GM21360 (cell line): ENCODE measurements around the gene ZNF275.
"Not testable (repeated sequence)": the region's sequence is repeated elsewhere in the genome, so short reads cannot be mapped to it uniquely, and the experiment has no call there.

ENCODE experiments used
- ATAC-seq: cut with Tn5 transposase; IDR thresholded peaks from one replicate; pipeline ENCODE4 v1.9.1; 2021; ENCODE audit warnings: mild to moderate bottlenecking, moderate library complexity; ENCODE audit not compliant: unreplicated experiment

ZNF275 gene

DNA sequence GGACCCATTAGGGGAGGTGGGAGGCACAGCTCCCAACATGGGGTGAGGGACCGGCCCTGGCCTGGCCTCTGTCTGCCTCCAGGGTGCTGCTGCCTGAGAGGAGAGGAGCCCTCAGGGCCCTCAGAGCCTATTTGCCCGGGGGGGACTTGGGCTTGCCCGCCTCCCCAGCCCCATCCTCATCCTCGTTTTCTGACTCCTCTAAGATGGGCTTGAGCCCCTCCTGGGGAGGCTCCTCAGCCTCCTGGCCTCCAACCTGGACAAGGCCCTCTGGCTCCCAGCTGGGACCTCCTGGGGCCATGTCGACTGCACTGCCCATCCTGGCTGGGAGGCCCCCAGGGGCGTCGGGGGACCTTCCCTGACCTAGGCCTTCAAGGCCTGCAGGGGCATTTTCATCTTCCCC, 15.1 kb upstream of the ZNF275 start:
- no peak for ATAC-seq

DNA sequence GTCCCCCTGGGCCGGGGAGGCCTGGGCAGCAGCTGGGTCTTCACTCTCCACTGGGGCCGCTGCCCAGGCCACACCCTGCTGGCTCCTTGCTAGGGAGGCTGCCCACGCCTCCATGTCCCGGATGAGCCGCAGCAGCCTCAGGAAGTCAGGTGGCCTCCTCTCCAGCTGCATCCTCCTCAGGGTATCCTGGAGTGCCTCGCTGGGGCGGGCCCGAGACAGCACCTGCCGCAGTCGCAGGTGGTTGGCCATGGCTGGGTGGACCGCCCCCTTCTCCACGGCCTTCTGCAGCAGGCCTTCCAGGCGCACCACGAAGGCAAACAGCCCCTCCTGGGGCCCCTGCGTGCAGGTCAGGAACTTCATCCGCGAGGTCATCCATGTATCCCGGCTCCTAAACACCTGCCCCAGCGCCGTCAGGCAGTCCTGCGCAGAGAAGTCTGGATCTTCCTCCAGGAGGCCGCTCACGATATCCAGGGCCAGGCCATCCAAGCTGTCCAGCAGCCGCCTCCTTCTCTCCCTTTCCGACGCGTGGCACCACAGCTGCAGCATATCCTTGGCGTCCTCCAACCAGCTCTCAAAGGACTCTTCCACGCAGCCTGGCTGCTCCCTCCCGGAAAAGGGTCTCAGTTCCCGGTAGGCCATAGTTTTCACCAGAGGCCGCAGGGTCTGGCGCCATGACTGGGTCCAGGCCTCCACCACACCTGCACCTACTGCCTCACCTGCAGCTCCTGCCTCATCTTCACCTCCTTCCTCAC, 14.5 kb upstream of the ZNF275 start:
- ATAC-seq, result no peak

DNA sequence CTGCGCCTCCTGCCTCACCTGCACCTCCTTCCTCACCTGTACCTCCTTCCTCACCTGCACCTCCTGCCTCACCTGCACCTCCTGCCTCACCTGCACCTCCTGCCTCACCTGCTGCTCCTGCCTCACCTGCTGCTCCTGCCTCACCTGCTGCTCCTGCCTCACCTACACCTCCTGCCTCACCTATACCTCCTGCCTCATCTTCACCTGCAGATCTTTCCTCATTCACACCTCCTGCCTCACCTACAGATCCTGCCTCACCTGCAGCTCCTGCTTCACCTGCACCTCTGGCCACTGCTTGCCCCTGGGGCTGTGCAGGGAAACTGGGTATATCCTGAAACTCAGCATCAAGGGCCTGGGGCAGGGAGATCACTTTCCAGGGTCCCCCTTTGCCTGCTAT, 13.9 kb upstream of the ZNF275 start:
- ATAC-seq, result not testable (repeated sequence)

DNA sequence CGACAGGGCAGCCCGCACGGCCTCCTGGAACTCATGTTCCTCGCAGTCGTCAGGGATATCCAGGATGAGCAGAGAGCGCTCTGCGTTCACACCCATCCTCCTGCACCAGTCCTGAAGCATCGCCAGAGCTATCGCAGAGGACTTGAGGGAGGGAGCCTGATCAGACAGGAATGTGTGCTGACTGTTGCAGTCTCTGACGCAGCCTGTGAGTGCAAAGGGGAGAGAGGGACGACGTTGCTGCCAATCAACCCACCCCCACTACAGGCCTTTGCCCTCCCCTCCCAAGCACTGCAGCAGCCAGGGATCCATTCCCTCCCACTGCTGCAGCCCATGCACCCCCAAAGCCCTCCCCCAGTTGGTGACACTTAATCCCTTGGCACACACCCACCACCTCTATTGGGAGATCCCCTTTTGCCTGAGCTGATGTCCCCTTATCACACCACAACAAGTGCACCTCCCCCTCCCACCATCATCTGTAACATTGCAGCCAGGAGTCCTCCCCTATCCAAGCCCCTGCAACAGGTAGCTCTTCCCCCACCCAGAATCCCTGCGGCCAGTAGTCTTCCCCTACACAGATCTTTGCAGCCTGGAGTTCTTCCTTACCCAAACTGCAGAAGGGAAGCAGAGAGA, 13.3 kb upstream of the ZNF275 start:
- ATAC-seq, result no peak

DNA sequence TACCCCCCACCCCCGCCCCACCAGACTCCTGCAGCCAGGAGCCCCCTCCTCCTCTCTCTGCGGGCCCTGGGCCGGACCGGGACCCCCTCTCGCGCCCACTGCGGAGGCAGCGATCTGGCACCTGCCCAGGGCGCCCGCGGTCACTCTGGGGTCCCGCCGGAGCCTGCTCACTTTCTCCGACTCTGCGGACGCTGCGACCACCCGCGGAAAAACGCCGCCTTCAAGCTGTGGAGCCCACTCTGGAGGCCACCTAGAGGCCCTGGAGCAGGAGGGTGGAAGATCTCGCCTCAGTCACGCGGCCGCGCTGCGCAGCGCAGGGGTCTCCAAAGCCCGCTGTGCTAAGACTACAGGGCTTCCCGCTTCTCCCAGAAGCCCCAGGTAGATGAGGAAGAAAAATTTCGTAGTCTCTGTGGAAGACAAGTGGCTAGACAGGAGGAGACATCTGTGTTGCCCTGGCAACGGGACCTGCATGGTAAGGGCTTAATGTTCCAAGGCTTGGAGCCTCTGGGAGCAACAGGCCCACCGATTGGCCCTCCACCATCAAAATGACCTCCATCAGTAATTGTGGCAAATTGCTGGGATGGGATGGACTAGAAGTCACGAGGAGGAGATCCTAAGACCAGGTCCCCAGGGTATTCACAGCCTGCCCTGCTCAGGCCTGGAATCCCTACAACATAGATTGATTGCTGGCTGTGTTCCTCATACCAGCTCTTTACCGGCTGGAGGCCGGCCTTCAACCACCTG, 12.4 kb upstream of the ZNF275 start, which contains the start of gene PNMA6F:
Gene PNMA6F (minus strand): TSS at position 387 of the 744 bp plus-strand sequence. CDS start 1,093 bp downstream, outside the sequence.
- no peak for ATAC-seq

DNA sequence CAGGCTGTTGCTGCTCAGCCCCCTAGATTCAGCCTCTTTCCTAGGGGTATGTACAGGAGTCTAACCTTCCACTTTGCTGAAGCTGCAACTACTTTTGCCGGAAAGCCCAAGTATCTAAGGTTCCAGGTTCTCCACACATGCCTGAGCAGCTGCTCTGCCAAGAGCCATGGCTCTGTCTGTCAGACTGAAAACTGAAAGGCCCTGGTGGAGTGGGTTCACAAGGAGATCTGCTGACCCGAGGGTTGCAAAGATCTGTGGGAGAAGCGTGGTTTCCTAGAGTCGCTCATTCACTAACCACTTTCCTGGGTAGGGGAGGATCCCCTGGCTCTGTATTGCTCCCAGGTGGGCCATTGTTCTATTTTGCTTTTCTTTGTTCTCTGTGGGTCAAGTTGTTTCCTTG, 6.4 kb upstream of the ZNF275 start:
- ATAC-seq, result no peak

DNA sequence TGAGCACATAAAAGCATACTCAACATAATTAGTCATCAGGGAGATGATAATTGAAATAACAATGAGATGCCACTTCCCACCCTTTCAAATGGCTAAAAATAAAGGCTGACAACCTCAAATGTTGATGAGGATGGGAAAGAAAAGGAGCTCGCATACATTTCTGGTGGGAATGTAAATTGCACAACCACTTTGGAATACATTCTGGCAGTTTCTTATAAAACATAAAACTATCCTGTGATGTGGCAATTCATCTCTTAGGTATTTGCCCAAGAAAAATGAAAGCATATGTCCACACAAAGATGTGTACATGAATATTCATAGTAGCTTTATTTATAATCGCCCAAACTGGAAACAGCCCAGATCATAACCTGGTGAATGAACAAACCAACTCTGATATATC, 687 bp upstream of the ZNF275 start:
- no peak for ATAC-seq

DNA sequence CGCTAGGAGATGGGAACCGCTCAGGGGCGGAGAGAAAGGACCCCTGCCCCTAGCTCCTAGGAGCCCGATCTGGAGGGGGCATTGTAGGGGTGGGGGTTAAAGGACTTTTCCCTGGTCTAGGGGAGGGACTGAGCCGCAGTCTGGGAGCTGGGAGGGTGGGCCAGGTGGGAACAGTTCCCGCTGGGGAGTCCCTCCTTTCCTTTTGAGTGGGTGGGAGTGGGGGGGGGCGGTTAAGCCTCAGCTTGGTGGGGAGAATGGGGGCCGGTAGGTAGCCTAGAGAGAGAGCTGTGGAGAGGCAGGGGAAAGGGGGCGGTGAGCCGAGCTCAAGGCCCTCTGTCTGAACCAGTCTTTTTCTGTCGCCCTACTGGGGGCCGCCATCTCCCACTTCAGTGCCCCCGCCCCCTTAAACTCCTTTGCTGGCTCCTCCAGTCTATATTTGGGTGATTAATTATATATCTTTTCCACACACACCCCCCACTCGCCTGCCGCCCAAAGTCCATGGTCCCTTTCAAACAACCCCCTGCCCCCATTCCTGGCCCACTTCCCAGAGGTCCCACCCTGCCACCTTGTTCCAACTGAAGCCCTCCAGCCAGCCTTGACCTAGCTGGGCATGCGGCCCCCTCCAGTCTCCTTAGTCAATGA, 822 bp downstream of the ZNF275 start:
- no peak for ATAC-seq

DNA sequence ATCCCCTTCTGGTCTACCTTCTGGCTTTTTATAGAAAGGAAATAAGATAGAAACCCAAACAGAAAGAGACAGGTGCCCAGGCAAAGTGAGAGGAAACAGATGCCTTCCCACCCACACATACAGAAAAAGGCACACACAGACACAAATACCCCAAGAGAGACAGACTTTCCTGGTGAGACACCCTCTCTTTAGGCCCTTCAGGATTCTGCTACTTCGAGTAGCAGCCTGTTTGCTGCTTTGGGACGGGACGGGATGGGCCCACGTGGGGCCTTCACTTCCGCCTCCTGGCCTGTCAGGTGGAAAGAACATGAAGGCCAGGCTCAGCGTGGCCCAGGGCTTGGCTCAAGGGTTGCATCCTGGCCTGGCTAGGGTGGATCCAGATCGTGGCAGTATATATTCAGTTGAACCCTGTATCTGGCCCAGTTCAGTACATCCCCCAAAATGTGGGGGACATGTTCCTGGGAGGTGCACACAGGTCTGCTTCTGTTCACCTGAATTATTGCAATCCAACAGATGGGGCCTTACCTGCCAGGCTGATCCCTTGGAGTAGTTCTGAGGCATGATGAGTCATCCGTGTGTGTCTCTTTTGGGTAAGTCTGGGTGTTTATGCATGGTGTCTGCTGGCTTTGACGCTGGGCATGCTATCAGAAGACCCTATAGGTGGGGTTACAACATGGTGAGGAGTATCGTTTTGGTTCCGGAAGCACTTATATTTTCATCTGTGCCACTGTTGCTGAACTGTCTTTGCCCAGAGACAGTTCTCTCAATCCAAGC, 2.4 kb downstream of the ZNF275 start:
- ATAC-seq, result peak; percentile 42

DNA sequence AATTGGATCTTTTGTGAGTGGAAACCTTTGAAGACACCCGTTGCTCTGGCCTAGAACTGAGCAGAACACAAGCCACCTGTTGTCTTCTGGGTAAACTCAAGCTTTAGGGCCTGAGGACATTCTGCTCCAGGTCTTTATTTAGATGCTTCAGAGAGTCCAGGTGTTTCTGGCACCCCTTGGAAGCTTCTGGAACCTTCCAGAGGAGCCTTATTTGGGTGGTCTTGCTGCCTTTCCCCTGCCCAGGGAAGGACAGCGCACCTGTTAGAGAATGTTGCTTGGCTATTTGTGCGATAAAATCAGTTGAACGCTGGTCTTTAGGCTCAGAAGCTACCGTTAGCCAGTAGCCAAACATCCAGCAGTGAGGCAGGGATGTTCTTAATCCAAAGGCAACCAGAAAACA, 3.0 kb downstream of the ZNF275 start:
- ATAC-seq, result no peak

DNA sequence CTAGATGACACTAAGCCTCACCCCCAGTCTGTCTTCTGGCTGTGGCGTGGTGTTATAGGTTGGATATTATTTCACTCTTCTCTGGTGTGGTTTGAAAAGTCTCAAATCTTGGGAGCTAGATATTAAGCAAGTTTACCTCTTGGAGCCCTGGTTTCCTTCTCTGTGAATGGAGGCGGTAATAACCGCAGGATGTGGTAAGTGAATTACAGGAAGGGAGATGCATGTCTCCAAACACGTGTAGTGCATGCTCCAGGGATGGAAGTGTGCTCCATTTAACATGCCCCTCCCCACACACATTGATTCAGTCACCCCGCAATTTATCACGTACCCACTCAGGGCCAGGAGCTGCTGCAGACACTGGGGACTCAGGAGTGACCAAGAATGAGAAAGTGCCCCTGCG, 4.9 kb downstream of the ZNF275 start:
- ATAC-seq, result no peak

DNA sequence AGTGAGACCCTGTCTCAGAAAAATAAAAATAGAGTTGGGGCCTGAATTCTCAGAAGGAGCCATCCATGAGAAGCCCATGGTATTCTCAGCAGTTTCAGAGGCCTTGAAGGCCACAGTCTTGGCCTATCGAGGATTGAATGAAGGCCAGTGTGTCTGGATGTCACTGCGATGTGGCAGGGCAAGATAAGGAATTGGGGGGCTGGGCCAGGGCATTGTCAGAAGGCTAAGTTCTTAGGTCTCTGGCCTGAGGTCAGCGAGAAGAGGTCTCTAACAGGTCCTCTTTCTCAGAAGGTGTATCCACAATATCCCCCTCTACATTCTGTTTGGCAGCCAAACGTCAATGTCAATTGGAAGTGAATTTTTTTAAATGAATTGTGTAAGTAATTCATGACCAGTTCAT, 5.7 kb downstream of the ZNF275 start:
- no peak for ATAC-seq

DNA sequence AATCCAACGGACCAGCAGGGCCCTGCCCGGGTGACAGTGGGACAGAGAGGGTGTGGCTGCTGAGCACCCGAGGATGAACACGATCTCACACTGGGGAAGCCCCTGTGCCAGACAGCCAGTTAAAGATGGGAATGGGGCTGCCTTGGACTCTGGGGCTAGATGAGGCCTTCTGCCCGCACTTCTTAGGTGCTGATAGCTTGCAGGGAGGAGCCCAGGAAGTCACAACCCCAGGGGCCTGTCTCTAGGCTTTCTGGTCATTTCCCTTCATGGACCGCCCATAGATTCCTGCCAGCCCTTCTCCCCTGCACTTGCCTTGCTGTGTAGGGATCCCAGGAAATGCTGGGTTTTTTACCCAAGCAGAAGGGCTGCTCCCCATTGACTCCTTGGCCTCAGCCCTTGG, 6.2 kb downstream of the ZNF275 start:
- no peak for ATAC-seq

DNA sequence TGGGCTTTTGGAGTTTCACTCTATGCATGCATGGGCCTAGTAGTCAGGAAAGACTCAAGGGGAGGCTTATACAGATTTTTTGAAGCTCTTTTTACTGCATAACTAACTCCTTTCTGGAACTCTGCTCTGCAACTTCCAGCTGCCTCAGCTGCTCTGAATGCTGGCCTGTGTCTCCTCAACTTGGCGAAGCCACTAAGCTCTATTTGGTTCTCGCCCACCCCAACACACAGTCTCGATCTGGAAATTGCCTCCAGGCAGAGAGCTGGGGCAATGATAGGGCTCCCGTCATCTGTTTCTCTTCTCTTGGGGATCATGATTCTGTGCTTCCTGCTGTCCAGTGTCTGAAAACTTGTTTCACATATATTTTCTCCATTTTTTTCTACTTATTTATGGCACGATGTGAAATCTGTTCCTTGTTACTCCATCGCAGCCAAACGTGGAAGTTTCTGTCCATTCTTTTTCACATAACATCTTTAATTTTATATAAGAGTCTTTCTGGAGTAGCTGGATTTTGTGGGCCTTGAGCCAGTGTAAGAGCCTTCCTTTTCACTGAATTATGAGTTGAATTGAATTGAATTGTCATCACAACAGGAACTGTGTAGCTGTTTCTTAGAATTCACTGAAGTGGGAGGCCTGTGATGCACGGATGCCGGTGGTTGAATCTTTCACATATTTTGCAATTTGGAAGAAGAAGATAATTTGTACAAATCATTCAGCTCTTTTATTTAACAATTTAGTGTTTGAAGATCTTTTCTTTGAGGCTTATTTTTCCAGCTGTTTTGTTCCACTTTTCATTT, 9.0 kb downstream of the ZNF275 start:
- no peak for ATAC-seq

DNA sequence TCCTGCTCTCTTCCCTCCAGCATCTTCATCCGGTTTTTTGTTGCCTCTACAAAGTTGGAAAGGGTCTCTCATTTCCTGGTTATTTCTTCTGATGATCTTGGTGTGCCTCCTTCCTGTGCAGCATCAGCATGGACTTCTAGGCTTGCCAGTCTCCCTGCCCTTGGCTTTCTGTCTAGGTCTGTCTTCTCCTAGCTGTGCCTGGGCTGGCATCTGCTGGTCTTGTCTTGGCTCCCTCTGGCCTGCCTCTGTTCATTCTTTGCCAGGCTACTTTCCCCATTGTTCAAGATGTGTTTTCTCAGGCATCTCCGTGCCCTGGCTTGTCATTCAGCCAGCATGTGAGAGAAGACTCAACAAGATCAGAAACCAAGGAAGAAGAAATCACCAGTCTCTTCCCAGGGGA, 9.7 kb downstream of the ZNF275 start:
- no peak for ATAC-seq

DNA sequence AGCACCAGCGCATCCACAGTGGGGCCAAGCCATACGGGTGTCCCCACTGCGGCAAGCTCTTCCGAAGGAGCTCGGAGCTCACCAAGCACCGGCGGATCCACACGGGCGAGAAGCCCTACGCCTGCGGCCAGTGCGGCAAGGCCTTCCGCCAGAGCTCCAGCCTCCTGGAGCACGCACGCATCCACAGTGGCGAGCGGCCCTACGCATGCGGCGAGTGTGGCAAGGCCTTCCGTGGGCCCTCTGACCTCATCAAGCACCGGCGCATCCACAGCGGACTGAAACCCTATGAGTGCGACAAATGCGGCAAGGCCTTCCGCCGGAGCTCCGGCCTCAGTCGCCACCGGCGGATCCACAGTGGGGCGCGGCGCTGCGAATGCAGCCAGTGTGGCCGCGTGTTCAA, 13.6 kb downstream of the ZNF275 start:
- no peak for ATAC-seq

DNA sequence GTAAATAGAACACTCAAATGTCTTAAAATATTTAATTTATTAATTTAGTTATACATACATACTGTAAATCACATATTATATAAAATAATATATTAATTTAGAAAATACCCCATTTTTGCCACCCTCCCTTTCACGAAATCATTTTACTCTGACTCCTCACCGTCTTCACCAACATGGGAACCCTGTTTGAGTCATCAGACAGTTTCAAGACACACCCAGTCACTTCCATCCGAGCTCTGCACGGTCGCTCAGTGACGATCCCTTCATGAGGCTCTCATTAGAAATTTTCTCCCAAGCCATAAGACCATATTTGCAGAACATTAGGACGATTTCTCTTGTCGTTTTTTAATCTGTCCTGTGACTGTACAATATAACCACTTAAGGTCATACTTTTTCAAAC, 14.5 kb downstream of the ZNF275 start:
- no peak for ATAC-seq

DNA sequence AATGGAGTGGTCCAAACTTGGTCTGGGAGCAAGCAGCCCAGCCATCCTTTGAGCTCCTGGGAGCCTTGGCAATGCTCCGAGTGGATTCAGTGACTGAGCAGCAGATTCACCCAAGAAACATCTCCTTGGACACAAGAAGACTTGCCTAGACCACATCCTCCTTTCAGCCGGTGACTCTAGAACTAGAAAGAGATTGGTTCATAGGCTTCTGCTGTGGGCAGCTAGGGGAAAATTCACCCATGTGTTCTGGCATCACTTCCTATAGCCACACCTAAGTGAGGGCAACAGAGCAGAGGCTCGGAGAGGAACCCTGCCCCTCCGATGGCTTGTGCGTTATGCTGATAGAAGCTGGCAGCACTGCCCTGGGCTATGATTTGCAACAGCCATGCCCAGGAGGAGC, 16.0 kb downstream of the ZNF275 start:
- no peak for ATAC-seq

DNA sequence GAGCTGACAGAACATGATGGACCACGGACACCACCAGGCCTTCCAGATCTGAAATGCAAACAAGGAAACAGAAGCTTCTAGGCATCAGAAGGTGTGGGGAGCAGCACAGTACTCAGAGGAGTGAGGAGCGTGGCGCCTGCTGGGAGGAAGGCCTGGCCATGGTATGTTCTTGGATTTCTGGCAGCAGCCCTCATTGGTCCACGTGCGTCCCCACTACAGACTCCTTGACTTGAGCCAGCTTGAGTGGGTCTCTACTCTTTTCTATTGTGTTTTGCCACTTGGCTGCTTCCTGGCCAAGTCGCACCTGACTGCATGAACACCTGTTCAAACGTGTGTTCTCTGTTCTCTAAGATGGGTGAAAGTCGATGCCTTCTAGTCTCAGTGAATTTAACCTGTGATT, 18.0 kb downstream of the ZNF275 start:
- ATAC-seq, result no peak

DNA sequence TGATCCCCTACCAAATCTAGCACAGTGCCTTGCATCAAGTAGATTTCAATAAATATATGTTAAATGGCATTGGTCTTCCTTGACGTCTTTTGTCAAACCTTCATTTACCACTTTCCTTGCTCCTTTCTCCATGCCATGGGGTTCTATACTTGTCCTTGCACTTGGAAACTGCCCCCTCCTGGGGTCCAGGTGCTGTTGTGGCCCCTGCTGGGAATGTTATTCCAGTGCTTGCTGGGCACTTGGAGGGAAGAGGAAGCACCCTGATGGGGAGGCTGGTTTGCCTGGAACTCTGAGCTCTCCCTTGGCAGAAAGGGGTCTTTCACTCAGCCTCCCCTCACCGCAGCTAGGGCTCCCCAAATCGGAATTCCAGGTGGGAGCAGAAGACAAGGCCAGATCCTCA, 18.9 kb downstream of the ZNF275 start:
- no peak for ATAC-seq
